Liver (tissue), 9 donors: Measurements from ENCODE around the gene FASN. TPM values are rescaled to one million over a fixed set of nuclear protein-coding genes. Genes with fewer than 3 reads are reported as not detected.

Experiments
- DNase-seq: peaks from one replicate; pipeline ENCODE4 v3.0.0-alpha.2; 2017; ENCODE audit warnings: low spot score
- H3K27ac ChIP-seq, 2 donors: one replicate each; pipeline ENCODE4 v1.7.0; 2013; ENCODE audit warnings: inconsistent platforms in 2 of 2, low read length in 2 of 2, control low read depth in 1 of 2, low read depth in 1 of 2, mild to moderate bottlenecking in 1 of 2
- H3K27me3 ChIP-seq, 4 donors: one replicate each; pipeline versions ENCODE4 v1.6.1 to v1.7.0; 2013; ENCODE audit warnings: low read length in 3 of 4, inconsistent platforms in 1 of 4, mild to moderate bottlenecking in 1 of 4, moderate library complexity in 1 of 4; ENCODE audit not compliant: control insufficient read depth in 4 of 4, insufficient read depth in 4 of 4
- H3K36me3 ChIP-seq, 4 donors: one replicate each; pipeline versions ENCODE4 v1.6.1 to v1.7.0; 2013; ENCODE audit warnings: low read length in 3 of 4, mild to moderate bottlenecking in 3 of 4, low read depth in 1 of 4, moderate library complexity in 1 of 4; ENCODE audit not compliant: control insufficient read depth in 4 of 4, insufficient read depth in 3 of 4
- H3K4me1 ChIP-seq, 4 donors: one replicate each; pipeline versions ENCODE4 v1.6.1 to v1.7.0; 2013; ENCODE audit warnings: low read length in 3 of 4, mild to moderate bottlenecking in 3 of 4, moderate library complexity in 1 of 4; ENCODE audit not compliant: control insufficient read depth in 4 of 4, insufficient read depth in 4 of 4
- H3K4me3 ChIP-seq, 3 donors: one replicate each; pipeline versions ENCODE4 v1.6.1 to v1.7.0; 2013; ENCODE audit warnings: low read length in 3 of 3, control low read depth in 1 of 3, low read depth in 1 of 3, mild to moderate bottlenecking in 1 of 3
- H3K9ac ChIP-seq, 2 donors: one replicate each; pipeline ENCODE4 v1.7.0; 2013; ENCODE audit warnings: low read length in 2 of 2, mild to moderate bottlenecking in 2 of 2, moderate library complexity in 2 of 2, control low read depth in 1 of 2, low read depth in 1 of 2
- H3K9me3 ChIP-seq, 4 donors: one replicate each; pipeline versions ENCODE4 v1.6.1 to v1.7.0; 2013; ENCODE audit warnings: low read length in 3 of 4; ENCODE audit not compliant: control insufficient read depth in 4 of 4
- EGR1 ChIP-seq, 2 donors: IDR thresholded peaks; 2 replicates each; pipeline ENCODE4 v1.6.1; 2016 to 2018; ENCODE audit warnings: antibody characterized with exemption in 2 of 2, low read depth in 2 of 2
- FOXA1 ChIP-seq: IDR thresholded peaks from 2 replicates; pipeline ENCODE4 v1.6.1; 2016; ENCODE audit warnings: antibody characterized with exemption
- FOXA2 ChIP-seq: IDR thresholded peaks from 2 replicates; pipeline ENCODE4 v1.6.1; 2016; ENCODE audit warnings: antibody characterized with exemption
- GABPA ChIP-seq, 2 donors: IDR thresholded peaks in 1 of 2; conservative IDR thresholded peaks in 1 of 2; 2 replicates each; pipeline ENCODE4 v1.6.1; 2016; ENCODE audit warnings: antibody characterized with exemption in 2 of 2, mild to moderate bottlenecking in 1 of 2, moderate library complexity in 1 of 2
- HNF4A ChIP-seq, 2 donors: conservative IDR thresholded peaks; 2 replicates each; pipeline ENCODE4 v1.6.1; 2016; ENCODE audit warnings: antibody characterized with exemption in 2 of 2, mild to moderate bottlenecking in 2 of 2
- HNF4G ChIP-seq: IDR thresholded peaks from 2 replicates; pipeline ENCODE4 v1.6.1; 2016; ENCODE audit warnings: antibody characterized with exemption
- JUND ChIP-seq, 2 donors: IDR thresholded peaks; 2 replicates each; pipeline ENCODE4 v1.6.1; 2016; ENCODE audit warnings: antibody characterized with exemption in 2 of 2
- NR2F2 ChIP-seq: IDR thresholded peaks from 2 replicates; pipeline ENCODE4 v1.6.1; 2016; ENCODE audit warnings: antibody characterized with exemption
- RAD21 ChIP-seq, 2 donors: IDR thresholded peaks; 2 replicates each; pipeline ENCODE4 v1.6.1; 2016; ENCODE audit warnings: antibody characterized with exemption in 2 of 2, mild to moderate bottlenecking in 2 of 2
- RXRA ChIP-seq, 2 donors: IDR thresholded peaks; 2 replicates each; pipeline ENCODE4 v1.6.1; 2017 to 2018; ENCODE audit warnings: antibody characterized with exemption in 2 of 2, mild to moderate bottlenecking in 1 of 2
- SP1 ChIP-seq: IDR thresholded peaks from 2 replicates; pipeline ENCODE4 v1.6.1; 2018; ENCODE audit warnings: antibody characterized with exemption, mild to moderate bottlenecking
- TAF1 ChIP-seq: conservative IDR thresholded peaks from 2 replicates; pipeline ENCODE4 v1.6.1; 2016; ENCODE audit warnings: antibody characterized with exemption, mild to moderate bottlenecking
- YY1 ChIP-seq: IDR thresholded peaks from 2 replicates; pipeline ENCODE4 v1.6.1; 2016; ENCODE audit warnings: antibody characterized with exemption, mild to moderate bottlenecking
- WGBS: extraction: QIAGEN DNeasy Blood & Tissue Kit; methylation state at CpG from one replicate; pipeline ENCODE4 v1.1.7; 2013; 5-methylcytosine and 5-hydroxymethylcytosine counted together
- polyA plus RNA-seq, 2 donors: library from polyadenylated mRNA; stranded (reverse) in 1 of 2; unstranded in 1 of 2; fragments of 200-250 nt in 1 of 2; fragments of >200 nt in 1 of 2; fragmentation: Nextera tagmentation in 1 of 2; extraction: Ambion mirVana in 1 of 2; gene quantifications; one replicate each; pipeline versions ENCODE4 v1.2.1 to v1.2.3, GENCODE V29; 2013 to 2015
- total RNA-seq, 2 donors: library from RNA; depleted of rRNA; stranded (reverse); fragments of >200 nt; gene quantifications; one replicate each; pipeline ENCODE4 v1.2.3, GENCODE V29; 2014
- TF ChIP-seq, protein P1 (sequence below): IDR thresholded peaks from 2 replicates; pipeline ENCODE4 v1.6.1; 2016; ENCODE audit warnings: antibody characterized with exemption
- TF ChIP-seq, protein P2 (sequence below): IDR thresholded peaks from 2 replicates; pipeline ENCODE4 v1.6.1; 2016; ENCODE audit warnings: antibody characterized with exemption
- TF ChIP-seq, protein P3 (sequence below): IDR thresholded peaks from 2 replicates; pipeline ENCODE4 v1.6.1; 2016; ENCODE audit warnings: antibody characterized with exemption
- TF ChIP-seq, protein P4 (sequence below): fragments of 150-350 bp; IDR thresholded peaks from 2 replicates; pipeline ENCODE4 v1.5.1; 2017; ENCODE audit warnings: improper control_type of control experiment, low read depth, low read length; ENCODE audit not compliant: missing input control
- TF ChIP-seq, protein P5 (sequence below): IDR thresholded peaks from 2 replicates; pipeline ENCODE4 v1.6.1; 2016; ENCODE audit warnings: antibody characterized with exemption, mild to moderate bottlenecking
- donor health status: healthy.
- donor health status: healthy.
- donor health status: healthy.
- donor health status: healthy.
- donor health status: healthy.

FASN gene
- total and polyA plus RNA-seq, 4 donors, result 53.1 to 229 (median 130) TPM

DNA sequence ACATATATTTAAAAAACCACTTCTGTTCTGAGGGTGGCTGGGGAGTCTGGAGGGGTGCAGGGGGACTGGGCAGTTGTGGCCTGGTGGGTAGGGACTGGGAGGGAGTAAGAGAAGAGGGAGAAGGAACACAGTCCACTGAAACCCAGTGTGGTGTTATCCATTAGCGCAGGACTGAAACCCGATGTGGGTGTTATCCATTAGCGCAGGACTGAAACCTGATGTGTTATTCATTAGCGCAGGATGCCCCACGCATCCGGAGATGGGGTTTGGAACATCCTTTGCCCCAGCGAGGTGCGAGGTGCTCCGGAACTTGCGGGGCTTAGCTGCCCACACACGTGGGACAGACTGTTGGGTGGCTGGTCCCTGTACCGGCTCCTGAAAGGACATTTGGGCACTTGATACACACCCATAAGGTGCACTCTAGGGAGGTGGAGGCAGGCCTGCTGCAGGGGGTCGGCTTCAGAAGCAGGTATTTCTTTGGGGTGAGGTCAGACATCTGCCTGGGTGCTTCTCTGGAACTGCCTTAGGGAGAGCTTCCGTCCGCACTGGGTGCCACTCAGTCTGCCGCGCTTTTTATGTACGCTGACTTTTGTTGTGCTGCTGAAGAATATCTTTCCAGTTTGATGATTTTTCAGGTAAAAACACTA is 20.3 kb upstream of the FASN start:
- Histone ChIP-seq H3K27ac (peak overlapping the region; percentile 89 to 92), H3K27me3 (no peaks in the 10 kb centered on the region), H3K9ac (peak overlapping the region; percentile 18 to 46), H3K9me3 (no peaks in the 10 kb centered on the region), H3K4me1 (peaks cover 15 to 58% (median 35%) of the 10 kb centered on the region in 4 donors), H3K36me3 (no peaks in the 10 kb centered on the region), H3K4me3 (no peak overlapping the region)
- no peak for DNase-seq
- WGBS, result 74% methylated on average over 18 of the region's 18 CpGs
- no peak for TF ChIP-seq EGR1 (IDR thresholded peaks at IDR 0.05; ENCODE audit: low read depth in 2 of 2)
- TF ChIP-seq SP1, result no peak
- no peak for TF ChIP-seq RAD21 (IDR thresholded peaks at IDR 0.05)
- TF ChIP-seq FOXA1, result no peak
- TF ChIP-seq YY1, result no peak
- TF ChIP-seq, protein P1, sequence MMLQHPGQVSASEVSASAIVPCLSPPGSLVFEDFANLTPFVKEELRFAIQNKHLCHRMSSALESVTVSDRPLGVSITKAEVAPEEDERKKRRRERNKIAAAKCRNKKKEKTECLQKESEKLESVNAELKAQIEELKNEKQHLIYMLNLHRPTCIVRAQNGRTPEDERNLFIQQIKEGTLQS, result no peak
- TF ChIP-seq, protein P2, sequence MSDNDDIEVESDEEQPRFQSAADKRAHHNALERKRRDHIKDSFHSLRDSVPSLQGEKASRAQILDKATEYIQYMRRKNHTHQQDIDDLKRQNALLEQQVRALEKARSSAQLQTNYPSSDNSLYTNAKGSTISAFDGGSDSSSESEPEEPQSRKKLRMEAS, result no peak
- TF ChIP-seq, protein P3, sequence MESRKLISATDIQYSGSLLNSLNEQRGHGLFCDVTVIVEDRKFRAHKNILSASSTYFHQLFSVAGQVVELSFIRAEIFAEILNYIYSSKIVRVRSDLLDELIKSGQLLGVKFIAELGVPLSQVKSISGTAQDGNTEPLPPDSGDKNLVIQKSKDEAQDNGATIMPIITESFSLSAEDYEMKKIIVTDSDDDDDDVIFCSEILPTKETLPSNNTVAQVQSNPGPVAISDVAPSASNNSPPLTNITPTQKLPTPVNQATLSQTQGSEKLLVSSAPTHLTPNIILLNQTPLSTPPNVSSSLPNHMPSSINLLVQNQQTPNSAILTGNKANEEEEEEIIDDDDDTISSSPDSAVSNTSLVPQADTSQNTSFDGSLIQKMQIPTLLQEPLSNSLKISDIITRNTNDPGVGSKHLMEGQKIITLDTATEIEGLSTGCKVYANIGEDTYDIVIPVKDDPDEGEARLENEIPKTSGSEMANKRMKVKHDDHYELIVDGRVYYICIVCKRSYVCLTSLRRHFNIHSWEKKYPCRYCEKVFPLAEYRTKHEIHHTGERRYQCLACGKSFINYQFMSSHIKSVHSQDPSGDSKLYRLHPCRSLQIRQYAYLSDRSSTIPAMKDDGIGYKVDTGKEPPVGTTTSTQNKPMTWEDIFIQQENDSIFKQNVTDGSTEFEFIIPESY, result no peak

DNA sequence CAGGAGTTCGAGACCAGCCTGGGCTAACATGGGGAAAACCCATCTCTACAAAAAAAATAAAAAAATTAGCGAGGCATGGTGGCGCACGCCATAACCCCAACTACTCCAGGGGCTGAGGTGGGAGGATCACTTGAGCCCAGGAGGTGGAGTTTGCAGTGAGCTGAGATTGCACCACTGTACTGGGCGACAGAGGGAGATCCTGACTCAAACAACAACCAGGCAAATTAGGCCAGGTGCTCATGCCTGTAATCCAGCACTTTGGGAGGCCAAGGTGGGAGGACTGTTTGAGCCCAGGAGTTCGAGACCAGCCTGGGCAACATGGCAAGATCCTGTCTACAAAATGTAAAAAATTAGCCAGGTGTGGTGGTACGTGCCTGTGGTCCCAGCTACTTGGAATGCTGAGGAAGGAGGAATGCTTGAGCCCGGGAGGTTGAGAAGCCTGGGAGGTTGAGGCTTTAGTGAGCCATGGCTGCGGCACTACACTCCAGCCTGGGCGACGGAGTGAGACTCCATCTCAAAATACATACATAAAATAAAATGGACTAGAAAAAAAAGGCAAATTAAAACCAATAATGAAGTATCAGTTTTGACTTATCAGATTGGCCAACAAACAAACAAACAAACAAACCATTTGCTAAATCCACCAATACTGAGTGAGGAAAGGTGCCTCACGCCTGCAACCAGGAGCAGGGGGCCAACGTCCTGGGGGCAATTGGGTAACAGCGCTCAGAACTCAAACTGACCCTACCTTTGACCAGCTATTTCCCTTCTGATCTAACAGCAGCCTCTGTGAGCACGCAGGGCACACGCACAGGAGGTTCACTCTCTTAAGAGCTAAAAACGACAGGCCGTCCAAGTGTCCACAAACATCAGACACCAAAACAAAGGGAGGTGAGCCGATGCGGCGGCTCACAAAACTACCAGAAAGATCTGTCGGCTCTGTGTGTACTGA is 19.4 kb upstream of the FASN start:
- 55% methylated on average over 22 of the region's 22 CpGs for WGBS
- Histone ChIP-seq H3K27me3 (no peaks in the 10 kb centered on the region), H3K9ac (peak overlapping the region; percentile 18 to 46), H3K4me3 (no peak overlapping the region), H3K36me3 (no peaks in the 10 kb centered on the region), H3K4me1 (peaks cover 15 to 67% (median 41%) of the 10 kb centered on the region in 4 donors), H3K27ac (peak overlapping the region; percentile 89 to 92), H3K9me3 (no peaks in the 10 kb centered on the region)
- DNase-seq, result peak; percentile 51
- TF ChIP-seq FOXA2 (peak; percentile 42), HNF4G (peak; percentile 66), JUND (IDR thresholded peaks at IDR 0.05) (peak; percentile 80 to 81), SP1 (peak; percentile 94), HNF4A (conservative IDR thresholded peaks at IDR 0.05) (peak; percentile 89 to 93), FOXA1 (peak; percentile 54), GABPA (IDR thresholded peaks at IDR 0.05 in 1 of 2, conservative IDR thresholded peaks at IDR 0.05 in 1 of 2) (peak in 1 of 2 donors; percentile 40), RAD21 (IDR thresholded peaks at IDR 0.05) (peak; percentile 41 to 63), RXRA (IDR thresholded peaks at IDR 0.05) (peak; percentile 98 to 99), YY1 (peak; percentile 79), EGR1 (IDR thresholded peaks at IDR 0.05; ENCODE audit: low read depth in 2 of 2) (peak in 1 of 2 donors; percentile 74), NR2F2 (peak; percentile 16), TAF1 (peak; percentile 65)
- TF ChIP-seq, protein P1, result peak; percentile 68
- TF ChIP-seq, protein P2, result peak; percentile 82
- TF ChIP-seq, protein P3, result peak; percentile 82
- TF ChIP-seq, protein P4, sequence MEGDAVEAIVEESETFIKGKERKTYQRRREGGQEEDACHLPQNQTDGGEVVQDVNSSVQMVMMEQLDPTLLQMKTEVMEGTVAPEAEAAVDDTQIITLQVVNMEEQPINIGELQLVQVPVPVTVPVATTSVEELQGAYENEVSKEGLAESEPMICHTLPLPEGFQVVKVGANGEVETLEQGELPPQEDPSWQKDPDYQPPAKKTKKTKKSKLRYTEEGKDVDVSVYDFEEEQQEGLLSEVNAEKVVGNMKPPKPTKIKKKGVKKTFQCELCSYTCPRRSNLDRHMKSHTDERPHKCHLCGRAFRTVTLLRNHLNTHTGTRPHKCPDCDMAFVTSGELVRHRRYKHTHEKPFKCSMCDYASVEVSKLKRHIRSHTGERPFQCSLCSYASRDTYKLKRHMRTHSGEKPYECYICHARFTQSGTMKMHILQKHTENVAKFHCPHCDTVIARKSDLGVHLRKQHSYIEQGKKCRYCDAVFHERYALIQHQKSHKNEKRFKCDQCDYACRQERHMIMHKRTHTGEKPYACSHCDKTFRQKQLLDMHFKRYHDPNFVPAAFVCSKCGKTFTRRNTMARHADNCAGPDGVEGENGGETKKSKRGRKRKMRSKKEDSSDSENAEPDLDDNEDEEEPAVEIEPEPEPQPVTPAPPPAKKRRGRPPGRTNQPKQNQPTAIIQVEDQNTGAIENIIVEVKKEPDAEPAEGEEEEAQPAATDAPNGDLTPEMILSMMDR, result no peak
- TF ChIP-seq, protein P5, sequence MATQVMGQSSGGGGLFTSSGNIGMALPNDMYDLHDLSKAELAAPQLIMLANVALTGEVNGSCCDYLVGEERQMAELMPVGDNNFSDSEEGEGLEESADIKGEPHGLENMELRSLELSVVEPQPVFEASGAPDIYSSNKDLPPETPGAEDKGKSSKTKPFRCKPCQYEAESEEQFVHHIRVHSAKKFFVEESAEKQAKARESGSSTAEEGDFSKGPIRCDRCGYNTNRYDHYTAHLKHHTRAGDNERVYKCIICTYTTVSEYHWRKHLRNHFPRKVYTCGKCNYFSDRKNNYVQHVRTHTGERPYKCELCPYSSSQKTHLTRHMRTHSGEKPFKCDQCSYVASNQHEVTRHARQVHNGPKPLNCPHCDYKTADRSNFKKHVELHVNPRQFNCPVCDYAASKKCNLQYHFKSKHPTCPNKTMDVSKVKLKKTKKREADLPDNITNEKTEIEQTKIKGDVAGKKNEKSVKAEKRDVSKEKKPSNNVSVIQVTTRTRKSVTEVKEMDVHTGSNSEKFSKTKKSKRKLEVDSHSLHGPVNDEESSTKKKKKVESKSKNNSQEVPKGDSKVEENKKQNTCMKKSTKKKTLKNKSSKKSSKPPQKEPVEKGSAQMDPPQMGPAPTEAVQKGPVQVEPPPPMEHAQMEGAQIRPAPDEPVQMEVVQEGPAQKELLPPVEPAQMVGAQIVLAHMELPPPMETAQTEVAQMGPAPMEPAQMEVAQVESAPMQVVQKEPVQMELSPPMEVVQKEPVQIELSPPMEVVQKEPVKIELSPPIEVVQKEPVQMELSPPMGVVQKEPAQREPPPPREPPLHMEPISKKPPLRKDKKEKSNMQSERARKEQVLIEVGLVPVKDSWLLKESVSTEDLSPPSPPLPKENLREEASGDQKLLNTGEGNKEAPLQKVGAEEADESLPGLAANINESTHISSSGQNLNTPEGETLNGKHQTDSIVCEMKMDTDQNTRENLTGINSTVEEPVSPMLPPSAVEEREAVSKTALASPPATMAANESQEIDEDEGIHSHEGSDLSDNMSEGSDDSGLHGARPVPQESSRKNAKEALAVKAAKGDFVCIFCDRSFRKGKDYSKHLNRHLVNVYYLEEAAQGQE, result peak; percentile 49
